A549 (cell line): ENCODE data around the gene LCN15. TPM values are rescaled to one million over a fixed set of nuclear protein-coding genes. Genes with fewer than 3 reads are reported as not detected.
"Not testable (repeated sequence)": the region's sequence is repeated elsewhere in the genome, so short reads cannot be mapped to it uniquely, and the experiment has no call there.

ENCODE experiments used
- ATAC-seq, 2 experiments: fragments of 200-7000 bp in 1 of 2; fragments of >200 bp in 1 of 2; cut with Nextera tagmentation in 1 of 2; cut with Tn5 transposase in 1 of 2; 3 replicates each; pipeline versions ENCODE4 v1.8.0 to v1.9.1; 2018 to 2020; ENCODE audit warnings: mild to moderate bottlenecking in 1 of 2, moderate library complexity in 1 of 2
- CTCF ChIA-PET: fragments of 300-600 bp; sonication (Branson Sonifier 250); formaldehyde crosslinking; extraction: SDS; loops from one replicate; lab custom pipeline; 2021; ENCODE audit warnings: antibody characterized with exemption, inconsistent platforms; lab: Yijun Ruan, JAX
- POLR2A ChIA-PET: fragments of 350-600 bp; formaldehyde crosslinking; extraction: SDS; loops from one replicate; lab custom pipeline; 2021; ENCODE audit warnings: antibody characterized with exemption, inconsistent platforms; lab: Yijun Ruan, JAX
- DNase-seq, 2 experiments: peaks; one replicate each; pipeline versions ENCODE4 v3.0.0 to v3.0.0-alpha.2; 2011 to 2016; ENCODE audit warnings: low read depth in 1 of 2, low spot score in 1 of 2
- FAIRE-seq: peaks from 2 replicates; lab custom pipeline; 2011; peaks lifted over from hg19 to GRCh38; lab: Jason Lieb, UNC
- H3K27ac ChIP-seq, 2 experiments: fragments of >200 bp; sonication (Bioruptor Twin); formaldehyde crosslinking; 3 replicates each; pipeline ENCODE4 v1.5.1; 2016 to 2017
- H3K4me1 ChIP-seq: fragments of >200 bp; sonication (Bioruptor Twin); formaldehyde crosslinking; 3 replicates; pipeline ENCODE4 v1.6.1; 2016
- H3K4me2 ChIP-seq: fragments of >200 bp; sonication (Bioruptor Twin); formaldehyde crosslinking; 3 replicates; pipeline ENCODE4 v1.6.1; 2016
- H3K4me3 ChIP-seq: fragments of >200 bp; sonication (Bioruptor Twin); formaldehyde crosslinking; 3 replicates; pipeline ENCODE4 v1.5.1; 2016
- H3K9me3 ChIP-seq: fragments of >200 bp; sonication (Bioruptor Twin); formaldehyde crosslinking; 3 replicates; pipeline ENCODE4 v1.6.1; 2016
- CHD4 ChIP-seq: fragments of 200-600 bp; sonication (generic); IDR thresholded peaks from 2 replicates; pipeline ENCODE4 v1.6.1; 2016; ENCODE audit warnings: antibody characterized with exemption, mild to moderate bottlenecking, borderline replicate concordance
- EP300 ChIP-seq, 2 experiments: fragments of >200 bp; sonication (Bioruptor Twin); formaldehyde crosslinking; IDR thresholded peaks; 2 replicates in 1 of 2; 3 replicates in 1 of 2; pipeline ENCODE4 v1.6.1; 2016 to 2017
- ESRRA ChIP-seq: fragments of 150-350 bp; IDR thresholded peaks from 2 replicates; pipeline ENCODE4 v1.6.1; 2014; ENCODE audit warnings: mild to moderate bottlenecking, low read length, borderline replicate concordance
- GATA3 ChIP-seq: IDR thresholded peaks from 2 replicates; pipeline ENCODE4 v1.6.1; 2012; ENCODE audit warnings: borderline replicate concordance
- HDAC2 ChIP-seq: fragments of 200-600 bp; sonication (generic); IDR thresholded peaks from 2 replicates; pipeline ENCODE4 v1.6.1; 2016
- JUN ChIP-seq, 2 experiments: fragments of >200 bp; sonication (Bioruptor Twin); formaldehyde crosslinking; IDR thresholded peaks; 2 replicates in 1 of 2; 3 replicates in 1 of 2; pipeline ENCODE4 v1.6.1; 2016 to 2017
- JUNB ChIP-seq: fragments of >200 bp; sonication (Bioruptor Twin); formaldehyde crosslinking; IDR thresholded peaks from 2 replicates; pipeline ENCODE4 v1.6.1; 2016
- MAZ ChIP-seq: fragments of 150-350 bp; IDR thresholded peaks from 2 replicates; pipeline ENCODE4 v1.6.1; 2014; ENCODE audit warnings: antibody characterized with exemption, low read depth, low read length, borderline replicate concordance
- SMC3 ChIP-seq: fragments of >200 bp; sonication (Bioruptor Twin); formaldehyde crosslinking; IDR thresholded peaks from 3 replicates; pipeline ENCODE4 v1.6.1; 2018; ENCODE audit warnings: inconsistent platforms
- TFCP2L1 ChIP-seq: fragments of 250-450 bp; sonication (Bioruptor Pico); IDR thresholded peaks from 2 replicates; pipeline ENCODE4 v1.5.0; 2021; ENCODE audit warnings: mild to moderate bottlenecking
- ZC3H11A ChIP-seq: fragments of 450-650 bp; IDR thresholded peaks from 2 replicates; pipeline ENCODE4 v1.6.1; 2014; ENCODE audit warnings: antibody characterized with exemption, mild to moderate bottlenecking
- ZNF302 ChIP-seq: fragments of 250-450 bp; sonication (Bioruptor Pico); IDR thresholded peaks from 2 replicates; pipeline ENCODE4 v1.9.0; 2021; ENCODE audit warnings: inconsistent platforms, mild to moderate bottlenecking, moderate library complexity
- WGBS: methylation state at CpG from one replicate; pipeline ENCODE4 v1.1.6; 2017; ENCODE audit errors: missing lambda C conversion rate; 5-methylcytosine and 5-hydroxymethylcytosine counted together
- polyA plus RNA-seq, 4 experiments: library from polyadenylated mRNA; depleted of rRNA in 3 of 4; stranded (reverse); fragments of >200 nt; fragmentation: RNase III in 1 of 4; extraction: RNeasy Plus Mini Kit Qiagen cat#74134 plus additional on column Dnase treatment in 1 of 4; gene quantifications; 2 replicates in 3 of 4; 3 replicates in 1 of 4; pipeline ENCODE4 v1.2.3, GENCODE V29; 2011 to 2017
- TF ChIP-seq, protein P1 (sequence below): fragments of >200 bp; sonication (Bioruptor Twin); formaldehyde crosslinking; IDR thresholded peaks from 3 replicates; pipeline ENCODE4 v1.5.1; 2016
- TF ChIP-seq, protein P2 (sequence below): fragments of >200 bp; sonication (Bioruptor Twin); formaldehyde crosslinking; IDR thresholded peaks from 3 replicates; pipeline ENCODE4 v1.6.1; 2016

The LCN15 gene
- polyA plus RNA-seq, 2 of the 4 experiments (the other 2 are of a cell fraction): 0.09 to 0.10 TPM

DNA sequence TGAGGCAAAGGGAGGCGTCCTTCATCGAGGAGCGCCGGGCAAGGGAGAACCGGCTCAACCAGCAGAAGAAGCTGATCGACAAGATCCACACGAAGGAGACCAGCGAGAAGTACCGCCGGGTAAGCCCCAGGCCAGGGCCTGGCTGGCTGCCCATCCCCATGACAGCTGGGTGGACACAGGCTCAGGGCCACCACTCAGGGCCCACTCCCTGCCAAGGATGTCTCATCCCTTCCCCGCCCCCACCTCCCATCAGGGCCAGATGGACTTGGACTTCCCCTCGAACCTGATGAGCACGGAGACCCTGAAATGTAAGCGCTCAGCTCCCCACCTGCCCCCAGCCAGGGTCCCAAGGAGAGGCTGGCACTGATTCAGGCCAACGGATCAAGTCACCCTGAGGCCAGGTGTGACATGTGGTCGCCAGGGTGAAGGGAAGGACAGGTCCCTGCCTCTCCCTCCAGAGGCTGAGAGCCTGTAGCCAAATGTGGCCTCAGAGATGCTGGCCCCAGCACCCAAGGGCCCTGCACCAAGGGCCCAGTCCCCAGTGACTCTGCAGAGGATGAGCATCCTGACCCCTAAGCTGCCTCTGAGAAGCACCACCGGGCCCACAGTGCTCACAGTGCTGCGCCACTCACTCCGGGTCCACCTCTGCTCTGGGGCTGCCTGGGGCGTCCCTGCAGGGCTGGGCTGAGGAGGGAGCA is 40.3 kb upstream of the LCN15 start:
- CTCF ChIA-PET: interaction anchor here (0.8 to 9.9 kb wide), 8 partner anchors 11 to 263 kb away, joined by 3 to 110 read pairs (median 5); partner anchors contain the start of gene TMEM141

DNA sequence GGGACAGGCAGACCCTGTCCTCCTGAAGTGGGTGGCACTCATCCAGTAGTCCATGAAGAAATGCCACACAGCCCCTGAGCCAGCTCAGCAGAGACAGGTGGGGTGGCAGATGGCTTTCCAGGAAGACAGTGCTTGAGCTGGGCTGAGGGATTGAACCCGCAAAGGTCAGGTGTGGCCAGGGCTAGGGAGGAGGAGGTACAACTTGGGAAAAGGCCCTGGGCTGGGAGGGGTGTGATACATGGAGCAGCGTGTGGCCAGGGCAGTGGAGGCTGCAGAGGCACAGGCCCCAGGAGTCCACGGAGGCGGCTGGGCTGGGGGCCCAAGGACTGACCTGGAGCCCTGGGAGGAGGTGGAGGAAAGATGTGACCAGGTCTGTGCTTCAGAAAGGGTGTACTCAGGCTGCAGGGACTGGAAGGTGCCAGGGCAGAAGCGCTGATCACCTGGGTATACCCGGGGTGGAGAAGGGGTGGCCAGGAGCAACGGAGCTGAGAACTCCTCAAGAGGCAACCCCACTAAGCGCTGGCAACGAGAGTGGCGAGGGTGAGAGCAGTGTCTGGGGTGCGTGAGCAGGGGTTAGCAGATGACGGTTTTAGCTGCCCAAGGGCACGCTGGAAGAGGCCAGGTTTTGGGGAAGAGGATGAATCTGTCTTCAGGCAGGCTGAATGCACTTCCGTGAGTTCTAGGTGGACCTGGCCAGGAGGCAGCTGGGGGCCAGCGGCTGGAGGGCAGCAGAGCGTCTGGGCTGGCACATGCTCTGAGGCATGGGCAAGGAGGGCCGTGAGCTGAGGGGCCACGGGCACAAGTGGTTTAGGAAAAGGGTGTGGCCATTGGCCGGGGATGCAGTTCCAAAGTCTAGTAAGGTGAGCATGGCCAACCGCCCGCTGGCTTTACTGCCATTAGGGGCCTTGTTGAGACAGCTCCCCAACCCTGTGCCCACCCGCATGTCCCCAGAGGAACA is 39.5 kb upstream of the LCN15 start:
- Histone ChIP-seq H3K9me3 (no peaks in the 10 kb centered on the region), H3K27ac (no peak overlapping the region), H3K4me1 (peaks cover 27% of the 10 kb centered on the region), H3K4me2 (no peak overlapping the region), H3K4me3 (no peak overlapping the region)
- 90% methylated on average over 22 of the region's 22 CpGs for WGBS
- TF ChIP-seq CHD4: no peak
- TF ChIP-seq TFCP2L1: no peak
- POLR2A ChIA-PET: no interaction called here
- CTCF ChIA-PET: interaction anchor here (0.8 to 9.9 kb wide), 8 partner anchors 11 to 264 kb away, joined by 3 to 110 read pairs (median 5); partner anchors contain the start of gene TMEM141
- no peak for DNase-seq
- ATAC-seq: no peak
- FAIRE-seq: no peak

More for the DNA sequence above, 40.3 kb upstream of the LCN15 start:
- TF ChIP-seq HDAC2: no peak
- TF ChIP-seq ESRRA: no peak
- no peak for TF ChIP-seq ZC3H11A
- TF ChIP-seq MAZ: no peak
- TF ChIP-seq JUN (IDR thresholded peaks at IDR 0.05): no peak
- TF ChIP-seq JUNB: no peak
- TF ChIP-seq, protein P1, sequence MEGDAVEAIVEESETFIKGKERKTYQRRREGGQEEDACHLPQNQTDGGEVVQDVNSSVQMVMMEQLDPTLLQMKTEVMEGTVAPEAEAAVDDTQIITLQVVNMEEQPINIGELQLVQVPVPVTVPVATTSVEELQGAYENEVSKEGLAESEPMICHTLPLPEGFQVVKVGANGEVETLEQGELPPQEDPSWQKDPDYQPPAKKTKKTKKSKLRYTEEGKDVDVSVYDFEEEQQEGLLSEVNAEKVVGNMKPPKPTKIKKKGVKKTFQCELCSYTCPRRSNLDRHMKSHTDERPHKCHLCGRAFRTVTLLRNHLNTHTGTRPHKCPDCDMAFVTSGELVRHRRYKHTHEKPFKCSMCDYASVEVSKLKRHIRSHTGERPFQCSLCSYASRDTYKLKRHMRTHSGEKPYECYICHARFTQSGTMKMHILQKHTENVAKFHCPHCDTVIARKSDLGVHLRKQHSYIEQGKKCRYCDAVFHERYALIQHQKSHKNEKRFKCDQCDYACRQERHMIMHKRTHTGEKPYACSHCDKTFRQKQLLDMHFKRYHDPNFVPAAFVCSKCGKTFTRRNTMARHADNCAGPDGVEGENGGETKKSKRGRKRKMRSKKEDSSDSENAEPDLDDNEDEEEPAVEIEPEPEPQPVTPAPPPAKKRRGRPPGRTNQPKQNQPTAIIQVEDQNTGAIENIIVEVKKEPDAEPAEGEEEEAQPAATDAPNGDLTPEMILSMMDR: no peak
- no peak for TF ChIP-seq EP300 (IDR thresholded peaks at IDR 0.05)
- TF ChIP-seq GATA3: no peak
- no peak for TF ChIP-seq SMC3
- TF ChIP-seq ZNF302 (CRISPR knock-in tag): no peak
- TF ChIP-seq, protein P2, sequence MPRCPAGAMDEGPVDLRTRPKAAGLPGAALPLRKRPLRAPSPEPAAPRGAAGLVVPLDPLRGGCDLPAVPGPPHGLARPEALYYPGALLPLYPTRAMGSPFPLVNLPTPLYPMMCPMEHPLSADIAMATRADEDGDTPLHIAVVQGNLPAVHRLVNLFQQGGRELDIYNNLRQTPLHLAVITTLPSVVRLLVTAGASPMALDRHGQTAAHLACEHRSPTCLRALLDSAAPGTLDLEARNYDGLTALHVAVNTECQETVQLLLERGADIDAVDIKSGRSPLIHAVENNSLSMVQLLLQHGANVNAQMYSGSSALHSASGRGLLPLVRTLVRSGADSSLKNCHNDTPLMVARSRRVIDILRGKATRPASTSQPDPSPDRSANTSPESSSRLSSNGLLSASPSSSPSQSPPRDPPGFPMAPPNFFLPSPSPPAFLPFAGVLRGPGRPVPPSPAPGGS: no peak
- DNase-seq (no peak), FAIRE-seq (no peak), ATAC-seq (no peak)
- H3K4me1 ChIP-seq: peaks cover 27% of the 10 kb centered on the region
- no peak overlapping the region for H3K4me2 ChIP-seq
- H3K4me3 ChIP-seq: no peak overlapping the region
- H3K9me3 ChIP-seq: no peaks in the 10 kb centered on the region
- POLR2A ChIA-PET: no interaction called here
- WGBS: 93% methylated on average over 16 of the region's 20 CpGs
- H3K27ac ChIP-seq: no peak overlapping the region

DNA sequence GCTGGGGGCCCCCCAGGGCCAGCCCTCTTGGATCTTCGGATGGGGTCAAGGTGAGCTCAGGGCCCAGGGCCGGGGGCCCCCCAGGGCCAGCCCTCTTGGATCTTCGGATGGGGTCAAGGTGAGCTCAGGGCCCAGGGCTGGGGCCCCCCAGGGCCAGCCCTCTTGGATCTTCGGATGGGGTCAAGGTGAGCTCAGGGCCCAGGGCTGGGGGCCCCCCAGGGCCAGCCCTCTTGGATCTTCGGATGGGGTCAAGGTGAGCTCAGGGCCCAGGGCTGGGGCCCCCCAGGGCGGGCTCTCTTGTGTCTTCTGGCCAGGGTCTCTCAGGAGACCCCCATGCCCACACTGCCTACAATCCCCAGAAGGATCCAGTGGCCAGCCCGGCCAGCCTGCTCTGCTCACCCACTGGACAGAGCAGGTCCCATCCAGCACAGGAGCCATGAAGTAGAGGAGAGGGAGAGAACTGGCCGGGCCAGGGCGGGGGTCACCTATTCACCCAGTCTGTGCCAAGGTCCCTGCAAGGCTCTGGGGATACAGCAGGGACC is 38.8 kb upstream of the LCN15 start:
- 100% methylated on average over 2 of the region's 9 CpGs for WGBS
- not testable (repeated sequence) for ATAC-seq

More for the DNA sequence above, 38.8 kb upstream of the LCN15 start:
- H3K4me3 ChIP-seq, FAIRE-seq, H3K9me3 ChIP-seq, DNase-seq, POLR2A ChIA-PET, H3K4me2 ChIP-seq, H3K27ac ChIP-seq: not testable (repeated sequence)
- CTCF ChIA-PET: interaction anchor here (1.0 to 9.9 kb wide), 6 partner anchors 11 to 226 kb away, joined by 3 to 110 read pairs (median 4); partner anchors contain the start of gene TMEM141
- H3K4me1 ChIP-seq: peaks cover 30% of the 10 kb centered on the region
